ENCODE results near the gene CDKAL1. TPM values are rescaled to one million over a fixed set of nuclear protein-coding genes. Genes with fewer than 3 reads are reported as not detected.

CDKAL1 gene
- total and polyA plus RNA-seq, 2 donors from 2014 or later: 4.6 to 20.2 TPM

- no peak overlapping the region for H3K4me3 ChIP-seq (ENCODE audit: low read length in 3 of 3)
- no peak overlapping the region for H3K27ac ChIP-seq (ENCODE audit: low read depth in 2 of 2, low read length in 2 of 2)
- no peaks in the 10 kb centered on the region for H3K9me3 ChIP-seq (ENCODE audit: control insufficient read depth in 2 of 3, insufficient read depth in 1 of 3, low read length in 3 of 3)
- H3K36me3 ChIP-seq (ENCODE audit: control insufficient read depth in 2 of 3, insufficient read depth in 3 of 3, low read length in 3 of 3): no peaks in the 10 kb centered on the region
- H3K9ac ChIP-seq (ENCODE audit: low read length in 3 of 3): no peak overlapping the region
- no peak for TF ChIP-seq CTCF (IDR thresholded peaks at IDR 0.05; ENCODE audit: borderline replicate concordance, extremely low read depth, insufficient read depth)
- no peak for FAIRE-seq
- intact Hi-C loops (cut with DNase I): no loop called here
- DNase-seq: no peak
- H3K4me1 ChIP-seq (ENCODE audit: control insufficient read depth in 2 of 3, insufficient read depth in 2 of 3, low read depth in 1 of 3, low read length in 3 of 3): no peaks in the 10 kb centered on the region
- H3K27me3 ChIP-seq (ENCODE audit: control insufficient read depth, insufficient read depth, low read length): no peaks in the 10 kb centered on the region
These were observed 707.2 kb downstream of the CDKAL1 start for GRCh38 chr6:21241231-21242130.

GRCh38 chr6:21244897-21245470 lies 710.7 kb downstream of the CDKAL1 start:
- no peak overlapping the region for H3K9ac ChIP-seq (ENCODE audit: low read length in 3 of 3)
- H3K27ac ChIP-seq (ENCODE audit: low read depth in 2 of 2, low read length in 2 of 2): no peak overlapping the region
- no peak overlapping the region for H3K4me3 ChIP-seq (ENCODE audit: low read length in 3 of 3)
- H3K27me3 ChIP-seq (ENCODE audit: control insufficient read depth, insufficient read depth, low read length): no peaks in the 10 kb centered on the region
- DNase-seq (no peak), FAIRE-seq (no peak)
- no peaks in the 10 kb centered on the region for H3K36me3 ChIP-seq (ENCODE audit: control insufficient read depth in 2 of 3, insufficient read depth in 3 of 3, low read length in 3 of 3)
- no peaks in the 10 kb centered on the region for H3K9me3 ChIP-seq (ENCODE audit: control insufficient read depth in 2 of 3, insufficient read depth in 1 of 3, low read length in 3 of 3)
- intact Hi-C loops (cut with DNase I): no loop called here
- no peak for TF ChIP-seq CTCF (IDR thresholded peaks at IDR 0.05; ENCODE audit: borderline replicate concordance, extremely low read depth, insufficient read depth)
- no peaks in the 10 kb centered on the region for H3K4me1 ChIP-seq (ENCODE audit: control insufficient read depth in 2 of 3, insufficient read depth in 2 of 3, low read depth in 1 of 3, low read length in 3 of 3)

- intact Hi-C loops (cut with DNase I): no loop called here
- no peak overlapping the region for H3K4me3 ChIP-seq (ENCODE audit: low read length in 3 of 3)
- H3K9me3 ChIP-seq (ENCODE audit: control insufficient read depth in 2 of 3, insufficient read depth in 1 of 3, low read length in 3 of 3): no peaks in the 10 kb centered on the region
- no peaks in the 10 kb centered on the region for H3K27me3 ChIP-seq (ENCODE audit: control insufficient read depth, insufficient read depth, low read length)
- no peak for FAIRE-seq
- TF ChIP-seq CTCF (IDR thresholded peaks at IDR 0.05; ENCODE audit: borderline replicate concordance, extremely low read depth, insufficient read depth): no peak
- no peak overlapping the region for H3K27ac ChIP-seq (ENCODE audit: low read depth in 2 of 2, low read length in 2 of 2)
- H3K9ac ChIP-seq (ENCODE audit: low read length in 3 of 3): no peak overlapping the region
- no peaks in the 10 kb centered on the region for H3K4me1 ChIP-seq (ENCODE audit: control insufficient read depth in 2 of 3, insufficient read depth in 2 of 3, low read depth in 1 of 3, low read length in 3 of 3)
- DNase-seq: no peak
- H3K36me3 ChIP-seq (ENCODE audit: control insufficient read depth in 2 of 3, insufficient read depth in 3 of 3, low read length in 3 of 3): no peaks in the 10 kb centered on the region
These were observed 711.2 kb downstream of the CDKAL1 start for GRCh38 chr6:21245488-21245887.

All from kidney (tissue), 14 donors.